Pancreas (tissue), 10 donors: ENCODE results near the gene PLA2G1B. TPM values are rescaled to one million over a fixed set of nuclear protein-coding genes. Genes with fewer than 3 reads are reported as not detected.

ENCODE experiments used
- ATAC-seq, 4 donors: fragments of 200-7000 bp; cut with Tn5 transposase; one replicate each; pipeline versions ENCODE4 v1.8.0 to v1.9.1; 2020; ENCODE audit warnings: mild to moderate bottlenecking in 4 of 4, moderate library complexity in 4 of 4
- DNase-seq, 6 donors: peaks; one replicate each; pipeline ENCODE4 v3.0.0-alpha.2; 2020
- FAIRE-seq: peaks from 2 replicates; lab custom pipeline; 2012; peaks lifted over from hg19 to GRCh38; lab: Jason Lieb, UNC
- H3K27ac ChIP-seq, 4 donors: fragments of 200-600 bp; sonication (generic); 1 replicate in 3 of 4; 2 replicates in 1 of 4; pipeline versions ENCODE4 v1.5.0 to v1.8.0; 2020
- H3K27me3 ChIP-seq, 4 donors: fragments of 200-600 bp; one replicate each; pipeline ENCODE4 v1.8.0; 2021
- H3K36me3 ChIP-seq, 3 donors: fragments of 200-600 bp; sonication (generic) in 1 of 3; one replicate each; pipeline versions ENCODE4 v1.5.0 to v1.8.0; 2020 to 2021
- H3K4me1 ChIP-seq, 3 donors: fragments of 200-600 bp; one replicate each; pipeline ENCODE4 v1.8.0; 2021
- H3K4me3 ChIP-seq, 4 donors: fragments of 200-600 bp; sonication (generic) in 2 of 4; one replicate each; pipeline versions ENCODE4 v1.5.0 to v1.8.0; 2020 to 2021
- H3K9me3 ChIP-seq, 4 donors: fragments of 200-600 bp; one replicate each; pipeline ENCODE4 v1.8.0; 2021
- WGBS, 2 donors: extraction: QIAGEN DNeasy Blood & Tissue Kit; methylation state at CpG; one replicate each; pipeline ENCODE4 v1.1.7; 2013; 5-methylcytosine and 5-hydroxymethylcytosine counted together
- intact Hi-C, 3 donors: fragments of 100-400 bp; cut with DNase I; formaldehyde crosslinking; loops; one replicate each; pipeline versions ENCODE4 v1.11.1 to v1.14.2; 2022
- polyA plus RNA-seq, 2 donors: library from polyadenylated mRNA; stranded (reverse); fragments of 200-250 nt; gene quantifications; one replicate each; pipeline ENCODE4 v1.2.3, GENCODE V29; 2013
- total RNA-seq, 6 donors: library from RNA; stranded (reverse); fragmentation: NEBNext Ultra II Directional in 4 of 6; extraction: Animal tissue kit (Norgen Biotek cat#: 25700) in 4 of 6; gene quantifications; one replicate each; pipeline versions ENCODE4 v1.2.1 to v1.2.4, GENCODE V29; 2021 to 2023
- TF ChIP-seq, protein P1 (sequence below), 4 donors: fragments of 200-600 bp; sonication (generic) in 3 of 4; IDR thresholded peaks; one replicate each; pipeline versions ENCODE4 v1.5.0 to v1.8.0; 2021; ENCODE audit warnings: antibody characterized with exemption in 4 of 4
- donor health status: healthy with polysubstance abuse.
- donor health status: DM: no; HTN: no; CAD: no; lungs with moderate emphysema.
- donor health status: DM: no; HTN: no; CAD: no.
- donor health status: control.
- donor health status: control.
- donor health status: Bipolar disorder and iron deficiency.
- donor health status: DM: yes; HTN: yes; CAD: no.
- donor health status: DM: no; HTN: no; CAD: no.
- donor health status: DM: no; HTN: no; CAD: no.
- donor health status: DM: yes; HTN: yes; CAD: no.

The PLA2G1B gene
- total and polyA plus RNA-seq, 8 donors: 4,900 to 12,528 (median 7,707) TPM

DNA sequence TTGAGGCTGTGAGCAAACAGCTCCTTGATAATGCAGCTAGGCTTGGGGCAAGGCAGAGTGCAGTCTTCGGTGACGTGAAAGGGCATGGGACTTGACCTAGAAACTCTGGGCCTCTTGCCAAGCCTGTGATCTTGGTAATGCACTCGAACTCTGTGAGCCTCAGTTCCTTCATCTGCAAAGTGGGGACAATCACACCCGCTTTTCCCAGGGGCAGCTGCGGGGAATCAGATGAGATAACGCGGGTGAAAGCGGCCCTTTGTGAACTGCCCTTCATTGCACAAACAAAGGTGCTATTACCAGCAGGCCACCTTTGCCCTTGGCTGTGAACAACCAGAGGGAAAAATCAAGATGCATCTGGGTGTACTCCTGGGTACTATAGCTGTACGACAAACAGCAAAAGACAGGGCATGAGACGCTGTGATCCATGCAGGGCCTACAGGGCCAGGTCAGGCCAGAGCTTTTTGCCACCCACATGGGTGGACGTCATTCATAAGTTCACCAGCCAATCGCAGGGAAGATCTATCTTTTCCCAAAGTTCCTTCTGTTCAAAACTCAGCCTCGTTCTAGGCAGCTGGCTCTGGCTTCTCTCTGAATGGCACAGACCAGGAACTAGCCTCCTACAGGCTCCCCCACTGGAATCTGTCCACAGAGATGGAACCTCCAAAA lies 38.2 kb upstream of the PLA2G1B start:
- Histone ChIP-seq H3K36me3 (no peaks in the 10 kb centered on the region), H3K27ac (peak overlapping the region in 3 of 4 donors; percentile 10 to 46 (median 38)), H3K4me1 (peaks cover 7 to 16% (median 15%) of the 10 kb centered on the region in 3 donors), H3K4me3 (no peak overlapping the region), H3K9me3 (no peaks in the 10 kb centered on the region), H3K27me3 (no peaks in the 10 kb centered on the region)
- TF ChIP-seq, protein P1, sequence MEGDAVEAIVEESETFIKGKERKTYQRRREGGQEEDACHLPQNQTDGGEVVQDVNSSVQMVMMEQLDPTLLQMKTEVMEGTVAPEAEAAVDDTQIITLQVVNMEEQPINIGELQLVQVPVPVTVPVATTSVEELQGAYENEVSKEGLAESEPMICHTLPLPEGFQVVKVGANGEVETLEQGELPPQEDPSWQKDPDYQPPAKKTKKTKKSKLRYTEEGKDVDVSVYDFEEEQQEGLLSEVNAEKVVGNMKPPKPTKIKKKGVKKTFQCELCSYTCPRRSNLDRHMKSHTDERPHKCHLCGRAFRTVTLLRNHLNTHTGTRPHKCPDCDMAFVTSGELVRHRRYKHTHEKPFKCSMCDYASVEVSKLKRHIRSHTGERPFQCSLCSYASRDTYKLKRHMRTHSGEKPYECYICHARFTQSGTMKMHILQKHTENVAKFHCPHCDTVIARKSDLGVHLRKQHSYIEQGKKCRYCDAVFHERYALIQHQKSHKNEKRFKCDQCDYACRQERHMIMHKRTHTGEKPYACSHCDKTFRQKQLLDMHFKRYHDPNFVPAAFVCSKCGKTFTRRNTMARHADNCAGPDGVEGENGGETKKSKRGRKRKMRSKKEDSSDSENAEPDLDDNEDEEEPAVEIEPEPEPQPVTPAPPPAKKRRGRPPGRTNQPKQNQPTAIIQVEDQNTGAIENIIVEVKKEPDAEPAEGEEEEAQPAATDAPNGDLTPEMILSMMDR (IDR thresholded peaks at IDR 0.05): no peak
- ATAC-seq (peak; percentile 35 to 67 (median 48)), FAIRE-seq (no peak), DNase-seq (peak in 5 of 6 donors; percentile 65 to 74 (median 70))
- WGBS, 2 donors: 30 to 38% methylated on average over 13 of the region's 13 CpGs
- intact Hi-C loops: loop anchor here in 1 of 3 donors (10.0 kb wide), 1 partner anchor 59 kb away; no protein-coding TSS in a partner anchor

DNA sequence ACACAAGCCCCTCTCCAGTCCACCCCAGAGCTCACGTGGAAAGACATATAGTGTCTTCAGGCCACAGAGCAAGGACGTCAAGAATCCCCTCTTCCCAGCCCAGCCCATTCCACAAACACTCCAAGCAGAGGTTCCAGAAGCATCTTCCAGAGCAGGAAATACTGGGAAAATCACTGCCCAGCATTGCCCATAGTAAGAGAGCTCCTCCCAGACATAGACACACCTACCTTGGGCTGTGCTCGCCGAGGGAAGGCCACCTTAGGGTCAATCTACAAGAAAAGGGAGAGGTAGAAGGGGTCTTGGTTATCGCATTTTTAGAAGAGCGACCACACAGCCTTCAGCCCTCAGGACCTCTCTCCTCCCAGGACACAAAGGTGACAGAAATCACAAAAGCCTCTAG lies 36.9 kb upstream of the PLA2G1B start:
- intact Hi-C loops: loop anchor here in 1 of 3 donors (10.0 kb wide), 1 partner anchor 60 kb away; no protein-coding TSS in a partner anchor
- Histone ChIP-seq H3K4me1 (peaks cover 7 to 16% (median 15%) of the 10 kb centered on the region in 3 donors), H3K4me3 (no peak overlapping the region), H3K27me3 (no peaks in the 10 kb centered on the region), H3K36me3 (no peaks in the 10 kb centered on the region), H3K9me3 (no peaks in the 10 kb centered on the region), H3K27ac (peak overlapping the region in 1 of 4 donors; percentile 10)
- no peak for ATAC-seq
- TF ChIP-seq, protein P1 (IDR thresholded peaks at IDR 0.05): no peak
- no peak for DNase-seq
- 78 to 80% methylated on average over 6 of the region's 6 CpGs for WGBS, 2 donors
- FAIRE-seq: no peak

DNA sequence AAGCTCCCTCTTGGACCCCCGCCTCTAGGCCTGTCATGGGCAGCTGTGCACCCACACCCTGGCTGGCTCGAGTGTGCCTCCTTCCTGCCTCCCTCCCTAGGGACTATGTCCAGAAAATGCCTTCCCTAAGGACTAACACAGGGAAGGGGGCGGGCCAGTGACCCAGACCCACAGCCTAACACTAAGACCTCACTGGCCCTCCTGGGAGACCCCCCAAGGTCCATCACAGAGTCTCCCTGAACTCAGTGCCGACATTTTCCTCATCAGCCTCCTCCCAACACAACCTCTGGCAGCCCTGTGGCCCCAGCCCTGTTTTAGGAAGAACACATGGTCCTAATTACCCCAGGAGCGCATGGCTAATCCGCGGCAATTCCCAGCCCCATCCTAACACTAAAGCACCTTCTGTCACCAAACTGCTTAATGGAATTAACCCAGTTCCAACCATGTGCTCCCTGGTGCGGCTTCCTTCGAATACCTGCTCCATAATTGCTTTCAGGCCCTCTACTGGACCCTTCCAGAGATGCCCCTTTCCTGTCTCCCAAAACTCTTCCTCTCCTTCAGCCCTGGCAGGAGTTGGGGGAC lies 35.8 kb upstream of the PLA2G1B start:
- intact Hi-C loops: loop anchor here in 1 of 3 donors (10.0 kb wide), 1 partner anchor 61 kb away; no protein-coding TSS in a partner anchor
- TF ChIP-seq, protein P1 (IDR thresholded peaks at IDR 0.05): no peak
- Histone ChIP-seq H3K36me3 (no peaks in the 10 kb centered on the region), H3K27me3 (no peaks in the 10 kb centered on the region), H3K4me3 (no peak overlapping the region), H3K4me1 (peaks cover 7 to 16% (median 15%) of the 10 kb centered on the region in 3 donors), H3K27ac (no peak overlapping the region), H3K9me3 (no peaks in the 10 kb centered on the region)
- FAIRE-seq (no peak), ATAC-seq (no peak), DNase-seq (no peak)
- WGBS, 2 donors: 73 to 82% methylated on average over 8 to 9 of the region's 9 CpGs

DNA sequence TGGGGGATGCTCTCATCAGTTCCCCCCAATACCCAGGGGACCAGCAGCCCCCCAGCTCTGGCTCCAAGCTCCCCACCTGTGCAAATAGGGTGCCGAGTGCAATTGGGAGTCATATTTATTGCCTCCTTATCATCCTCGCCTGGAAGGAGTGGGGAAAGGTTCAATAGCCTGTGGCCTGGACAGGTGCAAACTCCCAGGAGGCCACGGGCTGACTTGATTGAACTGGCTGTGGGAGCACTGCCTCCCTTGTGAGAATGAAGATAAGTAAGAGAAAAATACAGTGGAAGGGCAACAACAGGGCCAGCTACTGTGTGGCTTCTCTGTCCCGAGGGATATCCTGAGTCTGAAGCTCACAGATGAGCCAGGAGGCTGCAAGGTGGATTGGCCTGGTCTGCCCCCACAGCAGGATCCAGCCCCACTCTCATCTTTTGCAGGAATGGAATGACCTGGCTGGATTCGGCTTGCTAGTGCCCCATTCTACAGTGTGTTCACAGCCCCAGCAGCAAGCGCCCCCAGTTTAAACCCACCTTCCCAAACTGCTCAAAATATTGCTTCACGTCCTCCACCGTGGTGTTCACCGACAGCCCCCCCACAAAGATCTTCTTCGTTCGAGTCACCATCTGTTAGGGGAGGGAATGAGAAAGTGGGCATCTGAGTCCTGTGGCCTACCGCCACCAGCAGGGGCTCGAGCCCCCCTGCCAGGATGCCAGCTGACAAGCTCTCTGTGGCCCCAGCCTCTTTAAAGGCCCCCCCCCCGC lies 35.1 kb upstream of the PLA2G1B start:
- Histone ChIP-seq H3K4me1 (peaks cover 7 to 15% (median 14%) of the 10 kb centered on the region in 3 donors), H3K27ac (no peak overlapping the region), H3K36me3 (no peaks in the 10 kb centered on the region), H3K27me3 (no peaks in the 10 kb centered on the region), H3K9me3 (no peaks in the 10 kb centered on the region), H3K4me3 (no peak overlapping the region)
- FAIRE-seq (no peak), DNase-seq (no peak), ATAC-seq (no peak)
- intact Hi-C loops: loop anchor here in 1 of 3 donors (10.0 kb wide), 1 partner anchor 62 kb away; no protein-coding TSS in a partner anchor
- WGBS, 2 donors: 56 to 62% methylated on average over 14 of the region's 14 CpGs
- TF ChIP-seq, protein P1 (IDR thresholded peaks at IDR 0.05): no peak
